ENCODE results near the gene MYO5A.

DNA sequence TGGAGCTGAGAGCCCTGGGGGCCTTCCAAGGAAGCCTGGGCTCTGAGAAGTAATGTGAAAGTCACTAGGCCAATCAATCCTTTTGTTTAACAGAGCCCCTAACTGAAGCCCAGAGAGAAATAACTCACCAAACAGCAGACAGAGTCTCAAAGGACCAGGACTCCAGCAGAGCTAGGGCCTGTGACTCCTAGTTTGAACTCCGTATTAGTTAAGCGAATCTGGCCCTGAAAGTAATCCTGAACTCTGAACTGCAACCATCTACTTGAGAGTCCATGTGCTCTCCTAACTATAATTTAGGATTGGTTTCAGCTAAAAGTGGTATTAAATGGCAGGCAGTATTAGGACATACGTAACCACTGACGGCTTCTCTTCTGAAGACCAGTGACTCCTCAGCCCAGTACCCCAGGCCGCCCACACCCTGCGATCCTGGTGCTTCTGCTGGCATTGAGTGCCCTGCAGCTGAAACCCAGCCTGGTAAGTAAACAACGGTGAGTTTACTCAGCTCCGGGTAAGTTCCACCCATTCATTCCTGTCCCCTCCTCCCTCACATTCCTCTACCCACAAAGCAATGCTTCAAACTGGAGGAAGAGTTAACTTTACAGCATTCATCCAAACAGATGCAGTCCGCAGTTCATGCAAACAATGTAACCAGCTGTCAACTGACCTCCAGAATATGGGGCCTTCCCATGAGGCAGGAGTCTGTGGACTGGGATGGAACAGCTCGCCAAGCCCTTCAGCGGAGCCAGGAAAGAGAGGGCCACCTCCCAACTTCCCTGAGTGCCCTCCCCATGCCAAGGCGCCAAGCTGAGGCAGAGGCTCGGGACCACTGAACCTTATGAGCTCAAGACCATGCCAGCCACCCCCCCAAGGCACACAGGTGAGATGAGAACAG, 240.4 kb downstream of the MYO5A start:
- TF ChIP-seq, protein P1, sequence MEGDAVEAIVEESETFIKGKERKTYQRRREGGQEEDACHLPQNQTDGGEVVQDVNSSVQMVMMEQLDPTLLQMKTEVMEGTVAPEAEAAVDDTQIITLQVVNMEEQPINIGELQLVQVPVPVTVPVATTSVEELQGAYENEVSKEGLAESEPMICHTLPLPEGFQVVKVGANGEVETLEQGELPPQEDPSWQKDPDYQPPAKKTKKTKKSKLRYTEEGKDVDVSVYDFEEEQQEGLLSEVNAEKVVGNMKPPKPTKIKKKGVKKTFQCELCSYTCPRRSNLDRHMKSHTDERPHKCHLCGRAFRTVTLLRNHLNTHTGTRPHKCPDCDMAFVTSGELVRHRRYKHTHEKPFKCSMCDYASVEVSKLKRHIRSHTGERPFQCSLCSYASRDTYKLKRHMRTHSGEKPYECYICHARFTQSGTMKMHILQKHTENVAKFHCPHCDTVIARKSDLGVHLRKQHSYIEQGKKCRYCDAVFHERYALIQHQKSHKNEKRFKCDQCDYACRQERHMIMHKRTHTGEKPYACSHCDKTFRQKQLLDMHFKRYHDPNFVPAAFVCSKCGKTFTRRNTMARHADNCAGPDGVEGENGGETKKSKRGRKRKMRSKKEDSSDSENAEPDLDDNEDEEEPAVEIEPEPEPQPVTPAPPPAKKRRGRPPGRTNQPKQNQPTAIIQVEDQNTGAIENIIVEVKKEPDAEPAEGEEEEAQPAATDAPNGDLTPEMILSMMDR (IDR thresholded peaks at IDR 0.05), result no peak
- no peak for TF ChIP-seq POLR2A (IDR thresholded peaks at IDR 0.05)
